ENCODE results near the gene CTRL. TPM values are rescaled to one million over a fixed set of nuclear protein-coding genes. Genes with fewer than 3 reads are reported as not detected.

CTRL gene
- total and polyA plus RNA-seq, 4 experiments from 2014 or later, result 0.41 to 8.6 (median 3.5) TPM

Other genes with a start within 250 kb of the CTRL start
- 10 to 100 TPM; 18.0 to 19.8 TPM for gene GFOD2, start 212.5 kb downstream of the CTRL start, total RNA-seq
- gene GFOD2, start 212.5 kb downstream of the CTRL start, polyA plus RNA-seq, result 10 to 100 TPM; 10.8 to 19.2 TPM
- 10 to 100 TPM; 25.6 to 27.8 TPM for gene RANBP10, start 125.3 kb downstream of the CTRL start, total RNA-seq
- gene RANBP10, start 125.3 kb downstream of the CTRL start, polyA plus RNA-seq, result 10 to 100 TPM in 1 of 2 donors, 1 to 10 TPM in 1; 7.1 to 14.7 TPM
- under 1 TPM; 0.44 to 0.64 TPM for gene TSNAXIP1, start 125.0 kb downstream of the CTRL start, total RNA-seq
- not detected for gene TSNAXIP1, start 125.0 kb downstream of the CTRL start, polyA plus RNA-seq
- gene THAP11, start 89.5 kb downstream of the CTRL start, total RNA-seq, result 10 to 100 TPM; 56.8 to 58.4 TPM
- 100 to 1,000 TPM; 130 to 147 TPM for gene THAP11, start 89.5 kb downstream of the CTRL start, polyA plus RNA-seq
- 10 to 100 TPM; 41.2 to 45.9 TPM for gene NUTF2, start 84.9 kb downstream of the CTRL start, total RNA-seq
- gene NUTF2, start 84.9 kb downstream of the CTRL start, polyA plus RNA-seq, result 100 to 1,000 TPM; 127 to 128 TPM
- gene CENPT, start 84.2 kb downstream of the CTRL start, total RNA-seq, result 100 to 1,000 TPM; 103 to 107 TPM
- 10 to 100 TPM; 15.4 to 18.1 TPM for gene CENPT, start 84.2 kb downstream of the CTRL start, polyA plus RNA-seq
- gene EDC4, start 58.8 kb downstream of the CTRL start, total RNA-seq, result 100 to 1,000 TPM; 141 to 144 TPM
- 10 to 100 TPM; 18.5 to 37.3 TPM for gene EDC4, start 58.8 kb downstream of the CTRL start, polyA plus RNA-seq
- gene NRN1L, start 47.0 kb downstream of the CTRL start, total RNA-seq, result 1 to 10 TPM; 5.9 to 7.0 TPM
- gene NRN1L, start 47.0 kb downstream of the CTRL start, polyA plus RNA-seq, result under 1 TPM; 0.81 to 0.96 TPM
- 10 to 100 TPM; 22.3 to 25.1 TPM for gene PSKH1, start 38.6 kb downstream of the CTRL start, total RNA-seq
- 10 to 100 TPM; 19.4 to 25.3 TPM for gene PSKH1, start 38.6 kb downstream of the CTRL start, polyA plus RNA-seq
- gene PSMB10, start 5.0 kb upstream of the CTRL start, total RNA-seq, result 100 to 1,000 TPM; 147 to 152 TPM
- 100 to 1,000 TPM; 461 to 777 TPM for gene PSMB10, start 5.0 kb upstream of the CTRL start, polyA plus RNA-seq
- 10 to 100 TPM; 18.2 to 20.3 TPM for gene LCAT, start 12.3 kb upstream of the CTRL start, total RNA-seq
- gene LCAT, start 12.3 kb upstream of the CTRL start, polyA plus RNA-seq, result 1 to 10 TPM in 1 of 2 donors, not detected in 1; 1.9 TPM
- 10 to 100 TPM; 33.2 to 33.5 TPM for gene SLC12A4, start 36.8 kb upstream of the CTRL start, total RNA-seq
- 1 to 10 TPM; 4.0 to 5.1 TPM for gene SLC12A4, start 36.8 kb upstream of the CTRL start, polyA plus RNA-seq
- gene DPEP3, start 48.6 kb upstream of the CTRL start, total RNA-seq, result 1 to 10 TPM in 1 of 2 experiments, under 1 TPM in 1; 0.91 to 1.2 TPM
- gene DPEP3, start 48.6 kb upstream of the CTRL start, polyA plus RNA-seq, result not detected
- 100 to 1,000 TPM; 106 to 119 TPM for gene DPEP2, start 67.6 kb upstream of the CTRL start, total RNA-seq
- gene DPEP2, start 67.6 kb upstream of the CTRL start, polyA plus RNA-seq, result 10 to 100 TPM; 46.9 to 58.8 TPM
- not detected for gene DPEP2NB, start 84.0 kb upstream of the CTRL start, total RNA-seq
- gene DPEP2NB, start 84.0 kb upstream of the CTRL start, polyA plus RNA-seq, result not detected
- gene DDX28, start 91.4 kb upstream of the CTRL start, total RNA-seq, result 10 to 100 TPM; 16.1 to 17.0 TPM
- gene DDX28, start 91.4 kb upstream of the CTRL start, polyA plus RNA-seq, result 10 to 100 TPM; 36.0 to 55.8 TPM
- 10 to 100 TPM; 13.8 to 14.6 TPM for gene DUS2, start 91.4 kb upstream of the CTRL start, total RNA-seq
- 10 to 100 TPM in 1 of 2 donors, 1 to 10 TPM in 1; 9.0 to 11.9 TPM for gene DUS2, start 91.4 kb upstream of the CTRL start, polyA plus RNA-seq
- 100 to 1,000 TPM; 127 to 134 TPM for gene NFATC3, start 153.5 kb upstream of the CTRL start, total RNA-seq
- gene NFATC3, start 153.5 kb upstream of the CTRL start, polyA plus RNA-seq, result 10 to 100 TPM; 76.5 to 94.9 TPM